NCI-H2227 (cell line): Measurements from ENCODE around the gene AGO1.
"Not testable (repeated sequence)": the region's sequence is repeated elsewhere in the genome, so short reads cannot be mapped to it uniquely, and the experiment has no call there.

Experiments
- DNase-seq: peaks from one replicate; lab custom pipeline; 2025; ENCODE audit not compliant: unreplicated experiment; lab: John Stamatoyannopoulos, UW

AGO1 gene

DNA sequence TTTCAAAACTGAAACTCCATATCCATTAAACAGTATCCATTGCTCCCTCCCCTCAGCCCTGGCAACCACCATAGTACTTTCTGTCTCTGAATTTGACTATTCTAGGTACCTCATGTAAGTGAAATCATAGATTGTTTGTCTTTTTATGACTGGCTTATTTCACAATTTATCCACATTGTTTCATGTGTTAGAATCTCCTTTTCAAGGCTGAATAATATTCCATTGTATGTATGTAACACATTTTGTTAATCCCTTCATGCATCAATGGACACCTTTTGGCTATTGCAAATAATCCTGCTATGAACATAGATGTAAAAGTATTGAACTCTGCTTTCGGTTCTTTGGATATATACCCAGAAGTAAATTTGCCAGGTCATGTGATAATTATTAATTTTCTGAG, 85.4 kb downstream of the AGO1 start:
- DNase-seq: no peak

DNA sequence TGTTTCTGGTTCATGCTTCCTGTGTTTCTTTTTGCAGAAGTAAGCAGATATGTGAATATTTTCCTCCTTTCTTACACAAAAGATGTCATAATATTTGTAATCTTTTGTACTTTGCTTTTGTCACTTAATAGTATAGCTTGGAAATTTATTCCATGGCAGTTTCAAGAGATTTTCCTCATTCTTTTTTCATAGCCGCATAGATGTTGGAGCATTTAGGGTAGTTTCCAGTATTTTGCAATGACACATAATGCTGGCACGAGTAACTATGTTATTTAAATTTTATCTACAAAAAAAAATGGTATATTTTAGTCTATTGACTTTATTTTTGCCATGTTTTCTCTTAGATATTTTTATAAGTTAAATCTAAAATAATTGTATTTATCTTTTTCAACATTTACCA, 88.6 kb downstream of the AGO1 start:
- no peak for DNase-seq

DNA sequence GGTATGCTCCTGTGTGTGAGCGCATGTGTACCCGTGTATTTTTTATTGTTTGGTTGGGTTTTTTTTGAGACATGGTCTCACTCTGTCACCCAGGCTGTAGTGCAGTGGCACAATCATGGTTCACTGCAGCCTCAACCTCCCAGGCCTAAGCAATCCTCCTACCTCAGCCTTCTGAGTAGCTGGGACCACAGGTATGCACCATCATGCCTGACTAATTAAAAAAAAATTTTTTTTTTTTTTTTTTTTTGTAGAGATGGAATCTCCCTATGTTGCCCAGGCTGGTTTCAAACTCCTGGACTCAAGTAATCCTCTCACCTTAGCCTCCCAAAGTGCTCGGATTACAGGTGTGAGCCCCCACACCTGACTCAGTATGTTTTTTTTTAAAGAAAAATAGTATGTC, 89.6 kb downstream of the AGO1 start:
- not testable (repeated sequence) for DNase-seq

DNA sequence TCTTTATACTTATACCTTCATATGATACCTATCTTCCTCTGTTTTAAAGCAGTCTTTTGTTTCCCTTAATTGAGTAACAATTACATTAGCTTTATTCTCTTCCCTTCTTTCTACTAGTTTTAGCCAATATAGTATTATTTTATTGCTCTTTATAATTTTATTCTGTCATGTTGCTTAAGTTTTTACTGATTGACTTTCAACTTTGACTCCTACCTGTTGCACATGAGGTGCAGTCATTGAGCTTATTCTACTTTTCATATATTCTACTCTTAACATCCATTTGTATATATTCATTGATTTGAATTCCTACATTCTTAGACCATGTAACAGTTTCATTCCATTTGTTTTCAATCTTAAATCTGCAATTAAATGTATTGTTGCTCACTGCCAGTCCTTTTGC, 97.1 kb downstream of the AGO1 start:
- no peak for DNase-seq
